ENCODE data around the gene DDX28.
"Not testable (repeated sequence)": the region's sequence is repeated elsewhere in the genome, so short reads cannot be mapped to it uniquely, and the experiment has no call there.

The DDX28 gene

DNA sequence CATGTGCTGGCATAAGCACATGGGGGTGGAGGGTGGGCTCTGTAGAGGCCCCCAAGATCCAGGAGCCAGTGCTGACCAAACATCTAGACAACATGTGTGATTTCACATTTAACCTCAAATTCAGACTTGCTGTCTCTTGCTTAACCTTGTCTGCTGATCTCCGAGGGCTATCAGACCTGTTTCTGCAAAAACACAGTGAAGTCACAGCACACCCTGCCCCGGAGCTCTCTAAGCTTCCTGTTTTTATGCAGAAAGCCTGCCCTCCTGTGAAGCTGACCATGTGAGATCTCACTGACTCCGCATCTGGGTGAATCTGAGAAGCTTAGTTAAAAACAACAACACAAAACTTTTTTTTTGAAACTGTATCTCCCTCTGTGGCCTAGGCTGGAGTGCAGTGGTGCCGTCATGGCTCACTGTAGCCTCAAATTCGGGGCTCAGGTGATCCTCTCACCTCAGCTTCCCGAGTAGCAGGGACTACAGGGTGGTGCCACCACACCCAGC is 17.2 kb downstream of the DDX28 start:
- Histone ChIP-seq H2AFZ (peak overlapping the region; percentile 65), H3K36me3 (ENCODE audit: control insufficient read depth, insufficient read depth, low read length) (no peaks in the 10 kb centered on the region), H3K4me1 (no peaks in the 10 kb centered on the region), H3K27me3 (ENCODE audit: control insufficient read depth, insufficient read depth, low read length) (no peaks in the 10 kb centered on the region), H3K4me3 (ENCODE audit: low read depth, low read length) (no peak overlapping the region), H3K27ac (peak overlapping the region; percentile 12), H3K9me3 (ENCODE audit: control insufficient read depth, low read length) (no peaks in the 10 kb centered on the region), H3K9ac (no peak overlapping the region), H3K4me2 (ENCODE audit: low read length) (no peak overlapping the region), H3K79me2 (no peaks in the 10 kb centered on the region)
- no peak for TF ChIP-seq CTCF (IDR thresholded peaks at IDR 0.05)

DNA sequence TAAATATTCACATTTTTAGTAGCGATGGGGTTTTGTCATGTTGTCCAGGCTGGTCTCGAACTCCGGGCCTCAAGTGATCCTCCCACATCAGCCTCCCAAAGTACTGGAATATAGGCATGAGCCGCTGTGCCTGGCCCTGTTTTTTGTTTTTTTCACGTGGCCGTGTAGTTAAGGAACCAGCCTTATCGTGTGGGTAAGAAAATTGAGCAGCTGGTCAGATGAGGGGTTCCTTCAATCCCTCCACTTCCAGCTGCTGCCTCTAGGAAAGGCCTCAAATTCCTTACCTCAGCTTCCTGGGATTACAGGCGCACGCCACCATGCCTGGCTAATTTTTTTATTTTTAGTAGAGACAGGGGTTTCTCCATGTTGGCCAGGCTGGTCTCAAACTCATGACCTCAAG is 17.8 kb downstream of the DDX28 start:
- Histone ChIP-seq H2AFZ (no peak overlapping the region), H3K4me3 (ENCODE audit: low read depth, low read length) (no peak overlapping the region), H3K9me3 (ENCODE audit: control insufficient read depth, low read length) (no peaks in the 10 kb centered on the region), H3K27me3 (ENCODE audit: control insufficient read depth, insufficient read depth, low read length) (no peaks in the 10 kb centered on the region), H3K36me3 (ENCODE audit: control insufficient read depth, insufficient read depth, low read length) (no peaks in the 10 kb centered on the region), H3K4me2 (ENCODE audit: low read length) (no peak overlapping the region), H3K4me1 (no peaks in the 10 kb centered on the region), H3K27ac (no peak overlapping the region), H3K9ac (no peak overlapping the region), H3K79me2 (no peaks in the 10 kb centered on the region)
- no peak for TF ChIP-seq CTCF (IDR thresholded peaks at IDR 0.05)

DNA sequence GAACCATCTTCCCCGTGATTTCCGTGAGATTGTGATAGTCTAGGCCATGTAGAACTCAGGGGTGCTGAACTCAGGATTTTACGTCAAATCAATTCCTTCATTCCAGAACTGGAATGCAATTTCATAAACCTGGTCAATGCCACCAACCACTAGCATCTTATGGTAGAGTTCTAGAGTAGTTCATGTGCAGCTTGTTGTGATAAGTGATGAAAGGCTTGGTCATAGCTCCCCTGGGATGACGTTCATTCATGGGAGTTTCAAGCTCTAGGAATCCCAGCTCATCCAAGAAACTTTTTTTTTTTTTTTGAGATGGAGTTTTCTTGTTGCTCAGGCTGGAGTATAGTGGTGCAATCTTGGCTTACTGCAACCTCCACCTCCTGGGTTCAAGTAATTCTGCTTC is 20.0 kb downstream of the DDX28 start:
- H3K36me3 ChIP-seq (ENCODE audit: control insufficient read depth, insufficient read depth, low read length) = no peaks in the 10 kb centered on the region
- H3K9me3 ChIP-seq (ENCODE audit: control insufficient read depth, low read length) = no peaks in the 10 kb centered on the region
- no peaks in the 10 kb centered on the region for H3K4me1 ChIP-seq
- no peak overlapping the region for H3K27ac ChIP-seq
- no peak overlapping the region for H3K4me2 ChIP-seq (ENCODE audit: low read length)
- no peak overlapping the region for H2AFZ ChIP-seq
- H3K9ac ChIP-seq = no peak overlapping the region
- H3K4me3 ChIP-seq (ENCODE audit: low read depth, low read length) = no peak overlapping the region
- TF ChIP-seq CTCF (IDR thresholded peaks at IDR 0.05) = no peak
- no peaks in the 10 kb centered on the region for H3K79me2 ChIP-seq
- no peaks in the 10 kb centered on the region for H3K27me3 ChIP-seq (ENCODE audit: control insufficient read depth, insufficient read depth, low read length)

- no peak overlapping the region for H2AFZ ChIP-seq
- no peak overlapping the region for H3K4me2 ChIP-seq (ENCODE audit: low read length)
- no peak for TF ChIP-seq CTCF (IDR thresholded peaks at IDR 0.05)
- no peak overlapping the region for H3K4me3 ChIP-seq (ENCODE audit: low read depth, low read length)
- no peak overlapping the region for H3K9ac ChIP-seq
- H3K27me3 ChIP-seq (ENCODE audit: control insufficient read depth, insufficient read depth, low read length) = no peaks in the 10 kb centered on the region
- H3K36me3 ChIP-seq (ENCODE audit: control insufficient read depth, insufficient read depth, low read length) = no peaks in the 10 kb centered on the region
- no peaks in the 10 kb centered on the region for H3K4me1 ChIP-seq
- no peaks in the 10 kb centered on the region for H3K9me3 ChIP-seq (ENCODE audit: control insufficient read depth, low read length)
- no peak overlapping the region for H3K27ac ChIP-seq
- H3K79me2 ChIP-seq = no peaks in the 10 kb centered on the region
Observed at GRCh38 chr16:68000450-68000849, 22.6 kb downstream of the DDX28 start.

- Histone ChIP-seq H3K4me3 (ENCODE audit: low read depth, low read length) (no peak overlapping the region), H3K4me1 (no peaks in the 10 kb centered on the region), H3K9me3 (ENCODE audit: control insufficient read depth, low read length) (no peaks in the 10 kb centered on the region), H2AFZ (no peak overlapping the region), H3K4me2 (ENCODE audit: low read length) (no peak overlapping the region), H3K27ac (no peak overlapping the region), H3K79me2 (no peaks in the 10 kb centered on the region), H3K36me3 (ENCODE audit: control insufficient read depth, insufficient read depth, low read length) (no peaks in the 10 kb centered on the region), H3K9ac (no peak overlapping the region), H3K27me3 (ENCODE audit: control insufficient read depth, insufficient read depth, low read length) (no peaks in the 10 kb centered on the region)
- TF ChIP-seq CTCF (IDR thresholded peaks at IDR 0.05) = no peak
Observed at GRCh38 chr16:67999985-68000384, 23.0 kb downstream of the DDX28 start.

DNA sequence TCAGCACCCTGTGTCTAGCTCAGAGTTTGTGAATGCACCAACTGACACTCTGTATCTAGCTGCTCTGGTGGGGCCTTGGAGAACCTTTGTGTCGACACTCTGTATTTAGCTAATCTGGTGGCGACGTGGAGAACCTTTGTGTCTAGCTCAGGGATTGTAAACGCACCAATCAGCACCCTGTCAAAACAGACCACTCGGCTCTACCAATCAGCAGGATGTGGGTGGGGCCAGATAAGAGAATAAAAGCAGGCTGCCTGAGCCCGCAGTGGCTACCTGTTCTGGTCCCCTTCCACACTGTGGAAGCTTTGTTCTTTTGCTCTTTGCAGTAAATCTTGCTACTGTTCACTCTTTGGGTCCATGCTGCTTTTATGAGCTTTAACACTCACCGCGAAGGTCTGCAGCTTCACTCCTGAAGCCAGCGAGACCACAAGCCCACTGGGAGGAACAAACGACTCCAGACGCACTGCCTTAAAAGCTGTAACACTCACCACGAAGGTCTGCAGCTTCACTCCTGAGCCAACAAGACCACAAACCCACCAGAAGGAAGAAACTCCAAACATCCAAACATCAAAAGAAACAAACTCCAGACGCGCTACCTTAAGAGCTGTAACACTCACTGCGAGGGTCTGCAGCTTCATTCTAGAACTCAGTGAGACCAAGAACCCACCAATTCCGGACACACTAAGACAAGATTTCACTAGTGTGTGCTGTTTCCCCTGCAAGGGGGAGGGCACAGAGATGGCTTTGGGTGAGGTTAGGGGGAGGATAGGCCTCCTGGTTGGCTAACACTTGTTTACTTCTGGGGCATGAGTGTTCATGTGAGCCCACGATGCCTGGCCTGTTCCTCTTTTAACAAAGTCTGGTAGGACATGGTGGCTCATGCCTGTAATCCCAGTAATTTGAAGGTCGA is 24.0 kb downstream of the DDX28 start, which contains the start of gene DPEP2:
Gene DPEP2, minus strand, starts transcription at position 706 of the 910 bp plus-strand sequence. CDS start 6,272 bp downstream, outside the sequence.
- not testable (repeated sequence) for H3K4me2 ChIP-seq (ENCODE audit: low read length); H3K4me1 ChIP-seq; H3K4me3 ChIP-seq (ENCODE audit: low read depth, low read length); H3K9me3 ChIP-seq (ENCODE audit: control insufficient read depth, low read length); H3K9ac ChIP-seq; H3K79me2 ChIP-seq; H3K27me3 ChIP-seq (ENCODE audit: control insufficient read depth, insufficient read depth, low read length); H3K36me3 ChIP-seq (ENCODE audit: control insufficient read depth, insufficient read depth, low read length); H2AFZ ChIP-seq
- H3K27ac ChIP-seq = peak within 1 kb of the TSS; percentile 15
